Neutrophil (primary cell): ENCODE data around the gene DCHS1.

Source experiments
- H3K27ac ChIP-seq: fragments of 200-600 bp; sonication (generic); 2 replicates; pipeline ENCODE4 v1.5.1; 2016; ENCODE audit warnings: mild to moderate bottlenecking, moderate library complexity
- H3K27me3 ChIP-seq: fragments of 200-600 bp; sonication (generic); 2 replicates; pipeline ENCODE4 v1.6.0; 2016; ENCODE audit warnings: mild to moderate bottlenecking
- H3K36me3 ChIP-seq: fragments of 200-600 bp; sonication (generic); 2 replicates; pipeline ENCODE4 v1.5.1; 2017
- H3K4me1 ChIP-seq, 2 experiments: fragments of 200-600 bp in 1 of 2; sonication (generic) in 1 of 2; 1 replicate in 1 of 2; 2 replicates in 1 of 2; pipeline versions ENCODE4 v1.5.1 to v1.6.1; 2013 to 2016; ENCODE audit warnings: low read depth in 1 of 2, low read length in 1 of 2, mild to moderate bottlenecking in 1 of 2, moderate library complexity in 1 of 2; ENCODE audit not compliant: control insufficient read depth in 1 of 2, insufficient read depth in 1 of 2
- H3K4me3 ChIP-seq, 2 experiments: fragments of 200-600 bp in 1 of 2; sonication (generic) in 1 of 2; 1 replicate in 1 of 2; 2 replicates in 1 of 2; pipeline ENCODE4 v1.5.1; 2013 to 2016; ENCODE audit warnings: low read depth in 1 of 2, low read length in 1 of 2, mild to moderate bottlenecking in 1 of 2, moderate library complexity in 1 of 2
- H3K9me3 ChIP-seq: fragments of 200-600 bp; sonication (generic); 2 replicates; pipeline ENCODE4 v1.5.1; 2016
- TF ChIP-seq, protein P1 (sequence below): fragments of 200-600 bp; sonication (generic); IDR thresholded peaks from 2 replicates; pipeline ENCODE4 v1.5.1; 2016; ENCODE audit warnings: antibody characterized with exemption

The DCHS1 gene

GRCh38 chr11:6594142-6594768 lies 61.4 kb downstream of the DCHS1 start:
- H3K4me3 ChIP-seq = no peak overlapping the region
- TF ChIP-seq, protein P1, sequence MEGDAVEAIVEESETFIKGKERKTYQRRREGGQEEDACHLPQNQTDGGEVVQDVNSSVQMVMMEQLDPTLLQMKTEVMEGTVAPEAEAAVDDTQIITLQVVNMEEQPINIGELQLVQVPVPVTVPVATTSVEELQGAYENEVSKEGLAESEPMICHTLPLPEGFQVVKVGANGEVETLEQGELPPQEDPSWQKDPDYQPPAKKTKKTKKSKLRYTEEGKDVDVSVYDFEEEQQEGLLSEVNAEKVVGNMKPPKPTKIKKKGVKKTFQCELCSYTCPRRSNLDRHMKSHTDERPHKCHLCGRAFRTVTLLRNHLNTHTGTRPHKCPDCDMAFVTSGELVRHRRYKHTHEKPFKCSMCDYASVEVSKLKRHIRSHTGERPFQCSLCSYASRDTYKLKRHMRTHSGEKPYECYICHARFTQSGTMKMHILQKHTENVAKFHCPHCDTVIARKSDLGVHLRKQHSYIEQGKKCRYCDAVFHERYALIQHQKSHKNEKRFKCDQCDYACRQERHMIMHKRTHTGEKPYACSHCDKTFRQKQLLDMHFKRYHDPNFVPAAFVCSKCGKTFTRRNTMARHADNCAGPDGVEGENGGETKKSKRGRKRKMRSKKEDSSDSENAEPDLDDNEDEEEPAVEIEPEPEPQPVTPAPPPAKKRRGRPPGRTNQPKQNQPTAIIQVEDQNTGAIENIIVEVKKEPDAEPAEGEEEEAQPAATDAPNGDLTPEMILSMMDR = no peak
- H3K4me1 ChIP-seq = no peaks in the 10 kb centered on the region
- H3K27ac ChIP-seq = no peak overlapping the region
- H3K27me3 ChIP-seq = no peaks in the 10 kb centered on the region
- peaks cover 37% of the 10 kb centered on the region for H3K36me3 ChIP-seq
- H3K9me3 ChIP-seq = no peaks in the 10 kb centered on the region

DNA sequence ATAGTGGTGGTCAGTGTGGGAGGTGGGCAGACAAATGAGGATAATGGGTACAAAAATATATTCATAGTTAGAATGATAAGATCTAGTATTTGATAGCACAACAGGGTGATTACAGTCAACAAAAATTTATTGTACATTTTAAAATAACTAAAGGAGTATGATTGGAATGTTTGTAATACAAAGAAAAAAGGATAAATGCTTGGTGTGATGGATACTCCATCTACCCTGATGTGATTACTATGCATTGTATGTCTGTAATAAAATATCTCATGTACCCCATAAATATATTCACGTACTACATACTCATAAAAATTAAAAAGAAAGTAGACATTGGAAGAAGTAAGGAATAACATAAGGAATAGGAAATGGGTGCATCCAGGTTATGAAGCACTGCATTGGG lies 67.6 kb downstream of the DCHS1 start:
- Histone ChIP-seq H3K27me3 (no peaks in the 10 kb centered on the region), H3K9me3 (no peaks in the 10 kb centered on the region), H3K36me3 (no peaks in the 10 kb centered on the region), H3K4me3 (no peak overlapping the region), H3K27ac (no peak overlapping the region), H3K4me1 (no peaks in the 10 kb centered on the region)
- TF ChIP-seq, protein P1 = no peak

DNA sequence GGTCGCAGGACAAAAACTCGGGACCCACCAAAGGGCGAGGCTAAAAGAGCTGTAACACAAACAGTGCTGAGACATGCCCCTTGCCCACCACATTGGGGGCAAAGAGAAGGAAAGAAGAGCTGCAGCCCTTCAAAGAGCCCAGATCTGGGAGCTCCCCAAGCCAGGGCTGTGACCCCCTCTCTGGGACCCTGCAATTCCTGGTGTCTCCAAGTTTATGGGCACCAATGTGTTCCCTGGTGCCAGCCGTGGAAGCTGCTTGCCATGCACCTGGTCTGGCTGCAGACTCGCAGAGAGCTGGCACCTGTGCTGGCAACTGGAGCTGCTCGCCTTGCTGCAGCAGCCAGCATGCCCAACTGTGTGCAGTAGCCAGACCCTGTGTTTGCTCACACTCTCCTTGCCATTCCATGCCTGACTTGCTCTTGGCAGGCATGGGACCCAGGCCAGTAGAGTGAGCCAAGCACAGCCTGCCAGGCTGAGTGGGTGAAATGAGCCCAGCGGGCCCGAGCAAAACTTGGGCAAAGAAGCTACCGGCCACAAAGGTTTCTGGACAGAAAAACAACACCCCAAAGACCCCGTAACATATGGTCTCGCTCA lies 68.2 kb downstream of the DCHS1 start:
- no peaks in the 10 kb centered on the region for H3K9me3 ChIP-seq
- H3K36me3 ChIP-seq = no peaks in the 10 kb centered on the region
- TF ChIP-seq, protein P1 = no peak
- H3K27me3 ChIP-seq = no peaks in the 10 kb centered on the region
- no peak overlapping the region for H3K4me3 ChIP-seq
- H3K27ac ChIP-seq = no peak overlapping the region
- no peaks in the 10 kb centered on the region for H3K4me1 ChIP-seq

GRCh38 chr11:6586434-6587359 lies 68.9 kb downstream of the DCHS1 start:
- TF ChIP-seq, protein P1 = no peak
- no peaks in the 10 kb centered on the region for H3K4me1 ChIP-seq
- H3K27ac ChIP-seq = no peak overlapping the region
- no peaks in the 10 kb centered on the region for H3K9me3 ChIP-seq
- H3K27me3 ChIP-seq = no peaks in the 10 kb centered on the region
- H3K36me3 ChIP-seq = no peaks in the 10 kb centered on the region
- H3K4me3 ChIP-seq = no peak overlapping the region

GRCh38 chr11:6584528-6584927 lies 71.1 kb downstream of the DCHS1 start:
- Histone ChIP-seq H3K9me3 (no peaks in the 10 kb centered on the region), H3K27me3 (no peaks in the 10 kb centered on the region), H3K4me1 (no peaks in the 10 kb centered on the region), H3K27ac (no peak overlapping the region), H3K4me3 (no peak overlapping the region), H3K36me3 (no peaks in the 10 kb centered on the region)
- TF ChIP-seq, protein P1 = no peak
